ENCODE data around the gene DTNA. TPM values are rescaled to one million over a fixed set of nuclear protein-coding genes. Genes with fewer than 3 reads are reported as not detected.
A peak's percentile ranks its signal among the peaks of the same experiment; 100 is the strongest.

DTNA gene
- total and polyA plus RNA-seq, 2 donors (not counting 1 experiment from before 2014, with no cell fraction given): 38.8 to 49.8 TPM

DNA sequence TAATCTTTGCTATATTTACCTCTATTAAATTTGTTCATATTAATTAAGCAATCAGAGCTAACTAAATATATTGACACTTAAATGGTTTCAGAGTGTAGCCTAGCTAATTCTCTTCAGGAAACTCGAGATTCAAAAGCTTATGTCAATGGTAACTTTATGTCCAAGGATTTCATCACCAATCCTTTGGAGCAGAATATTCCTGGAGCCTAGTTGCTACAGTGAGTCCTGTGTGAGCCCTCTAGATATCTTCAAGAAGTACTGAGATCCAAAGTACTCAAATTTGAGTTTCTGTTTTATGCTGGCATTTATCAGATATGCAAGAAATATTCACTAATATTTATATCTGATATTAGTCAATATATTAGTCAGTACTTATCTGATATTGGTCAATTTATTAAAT, 31.3 kb downstream of the DTNA start:
- Histone ChIP-seq H2AFZ (ENCODE audit: low read length) (no peak overlapping the region), H3K4me2 (ENCODE audit: extremely low read depth, insufficient read depth, low read length) (no peak overlapping the region), H3K79me2 (ENCODE audit: control insufficient read depth, insufficient read depth, low read length) (no peaks in the 10 kb centered on the region), H3K9me3 (ENCODE audit: control insufficient read depth, insufficient read depth, low read depth, low read length) (no peaks in the 10 kb centered on the region), H3K4me3 (replicated peaks in 1 of 4; ENCODE audit: control extremely low read depth in 1 of 4, insufficient read depth in 1 of 4, low read depth in 3 of 4, low read length in 4 of 4) (no peak overlapping the region), H4K20me1 (ENCODE audit: control insufficient read depth, extremely low read depth, insufficient read depth, low read length) (no peaks in the 10 kb centered on the region), H3K27ac (ENCODE audit: insufficient read depth, low read length) (no peak overlapping the region), H3K27me3 (ENCODE audit: control insufficient read depth, insufficient read depth, low read length) (no peaks in the 10 kb centered on the region), H3K4me1 (ENCODE audit: control insufficient read depth, extremely low read depth, insufficient read depth, low read length) (no peaks in the 10 kb centered on the region), H3K9ac (ENCODE audit: insufficient read depth, low read length) (no peak overlapping the region), H3K36me3 (ENCODE audit: control insufficient read depth, insufficient read depth, low read length) (no peaks in the 10 kb centered on the region)
- TF ChIP-seq, protein P1, sequence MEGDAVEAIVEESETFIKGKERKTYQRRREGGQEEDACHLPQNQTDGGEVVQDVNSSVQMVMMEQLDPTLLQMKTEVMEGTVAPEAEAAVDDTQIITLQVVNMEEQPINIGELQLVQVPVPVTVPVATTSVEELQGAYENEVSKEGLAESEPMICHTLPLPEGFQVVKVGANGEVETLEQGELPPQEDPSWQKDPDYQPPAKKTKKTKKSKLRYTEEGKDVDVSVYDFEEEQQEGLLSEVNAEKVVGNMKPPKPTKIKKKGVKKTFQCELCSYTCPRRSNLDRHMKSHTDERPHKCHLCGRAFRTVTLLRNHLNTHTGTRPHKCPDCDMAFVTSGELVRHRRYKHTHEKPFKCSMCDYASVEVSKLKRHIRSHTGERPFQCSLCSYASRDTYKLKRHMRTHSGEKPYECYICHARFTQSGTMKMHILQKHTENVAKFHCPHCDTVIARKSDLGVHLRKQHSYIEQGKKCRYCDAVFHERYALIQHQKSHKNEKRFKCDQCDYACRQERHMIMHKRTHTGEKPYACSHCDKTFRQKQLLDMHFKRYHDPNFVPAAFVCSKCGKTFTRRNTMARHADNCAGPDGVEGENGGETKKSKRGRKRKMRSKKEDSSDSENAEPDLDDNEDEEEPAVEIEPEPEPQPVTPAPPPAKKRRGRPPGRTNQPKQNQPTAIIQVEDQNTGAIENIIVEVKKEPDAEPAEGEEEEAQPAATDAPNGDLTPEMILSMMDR (conservative IDR thresholded peaks at IDR 0.05 in 1 of 2, IDR thresholded peaks at IDR 0.05 in 1 of 2; ENCODE audit: low read depth in 1 of 2, low read length in 2 of 2): no peak
- no peak for TF ChIP-seq EZH2 (IDR thresholded peaks at IDR 0.05; ENCODE audit: low read length, missing control alignments)
- peak in 1 of 2 donors; percentile 7 for DNase-seq (ENCODE audit: low read depth in 2 of 2)

DNA sequence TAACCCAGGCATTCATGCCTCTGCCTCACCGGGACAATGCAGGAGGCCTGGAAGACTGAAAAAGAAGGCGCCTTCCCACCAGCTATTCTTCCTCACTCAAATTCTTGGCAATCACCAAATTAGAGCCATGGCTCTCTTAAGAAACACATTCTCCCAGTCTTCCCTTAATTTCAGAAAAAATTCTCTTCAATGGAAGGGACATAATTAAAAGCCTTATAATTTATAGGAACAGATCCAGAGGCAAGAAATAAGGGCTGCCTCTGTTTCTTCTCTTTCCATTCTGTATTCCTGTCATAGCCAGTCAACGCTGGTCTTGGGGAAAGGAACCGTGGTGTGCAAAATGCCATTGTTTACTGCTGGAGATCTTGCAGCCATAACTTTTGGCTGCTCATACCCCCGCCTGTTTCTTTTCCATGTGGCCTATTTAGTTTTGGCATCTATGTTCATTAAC, 32.8 kb downstream of the DTNA start:
- Histone ChIP-seq H3K4me1 (ENCODE audit: control insufficient read depth, extremely low read depth, insufficient read depth, low read length) (no peaks in the 10 kb centered on the region), H3K36me3 (ENCODE audit: control insufficient read depth, insufficient read depth, low read length) (no peaks in the 10 kb centered on the region), H3K4me3 (replicated peaks in 1 of 4; ENCODE audit: control extremely low read depth in 1 of 4, insufficient read depth in 1 of 4, low read depth in 3 of 4, low read length in 4 of 4) (no peak overlapping the region), H4K20me1 (ENCODE audit: control insufficient read depth, extremely low read depth, insufficient read depth, low read length) (no peaks in the 10 kb centered on the region), H3K79me2 (ENCODE audit: control insufficient read depth, insufficient read depth, low read length) (no peaks in the 10 kb centered on the region), H2AFZ (ENCODE audit: low read length) (no peak overlapping the region), H3K9ac (ENCODE audit: insufficient read depth, low read length) (no peak overlapping the region), H3K4me2 (ENCODE audit: extremely low read depth, insufficient read depth, low read length) (no peak overlapping the region), H3K9me3 (ENCODE audit: control insufficient read depth, insufficient read depth, low read depth, low read length) (no peaks in the 10 kb centered on the region), H3K27me3 (ENCODE audit: control insufficient read depth, insufficient read depth, low read length) (no peaks in the 10 kb centered on the region), H3K27ac (ENCODE audit: insufficient read depth, low read length) (no peak overlapping the region)
- TF ChIP-seq, protein P1 (conservative IDR thresholded peaks at IDR 0.05 in 1 of 2, IDR thresholded peaks at IDR 0.05 in 1 of 2; ENCODE audit: low read depth in 1 of 2, low read length in 2 of 2): no peak
- no peak for TF ChIP-seq EZH2 (IDR thresholded peaks at IDR 0.05; ENCODE audit: low read length, missing control alignments)
- DNase-seq (ENCODE audit: low read depth in 2 of 2): no peak

DNA sequence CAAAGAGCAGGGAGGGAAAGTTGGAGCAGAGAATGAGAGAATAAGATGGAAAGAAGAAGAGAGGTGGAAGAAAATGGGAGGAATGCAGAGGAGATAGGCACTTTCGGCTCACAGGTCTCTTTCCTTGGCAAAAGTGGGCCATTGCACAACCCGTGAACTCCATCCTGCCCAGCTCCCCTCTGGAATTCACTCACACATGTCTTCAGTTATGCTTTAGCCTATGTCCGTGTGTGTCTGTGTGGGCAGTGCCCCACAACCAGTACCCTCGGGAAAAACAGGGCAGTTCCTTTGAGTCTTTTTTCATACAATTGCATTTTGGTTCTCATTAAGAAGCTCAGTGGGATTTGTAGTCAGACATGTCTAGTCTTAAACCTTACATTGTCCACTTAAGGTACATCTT, 34.5 kb downstream of the DTNA start:
- no peak overlapping the region for H3K9ac ChIP-seq (ENCODE audit: insufficient read depth, low read length)
- no peak overlapping the region for H3K27ac ChIP-seq (ENCODE audit: insufficient read depth, low read length)
- no peaks in the 10 kb centered on the region for H3K79me2 ChIP-seq (ENCODE audit: control insufficient read depth, insufficient read depth, low read length)
- TF ChIP-seq, protein P1 (conservative IDR thresholded peaks at IDR 0.05 in 1 of 2, IDR thresholded peaks at IDR 0.05 in 1 of 2; ENCODE audit: low read depth in 1 of 2, low read length in 2 of 2): no peak
- TF ChIP-seq EZH2 (IDR thresholded peaks at IDR 0.05; ENCODE audit: low read length, missing control alignments): no peak
- H3K4me2 ChIP-seq (ENCODE audit: extremely low read depth, insufficient read depth, low read length): no peak overlapping the region
- no peak for DNase-seq (ENCODE audit: low read depth in 2 of 2)
- H3K4me3 ChIP-seq (replicated peaks in 1 of 4; ENCODE audit: control extremely low read depth in 1 of 4, insufficient read depth in 1 of 4, low read depth in 3 of 4, low read length in 4 of 4): no peak overlapping the region
- H2AFZ ChIP-seq (ENCODE audit: low read length): no peak overlapping the region
- H3K27me3 ChIP-seq (ENCODE audit: control insufficient read depth, insufficient read depth, low read length): no peaks in the 10 kb centered on the region
- no peaks in the 10 kb centered on the region for H3K9me3 ChIP-seq (ENCODE audit: control insufficient read depth, insufficient read depth, low read depth, low read length)
- no peaks in the 10 kb centered on the region for H3K36me3 ChIP-seq (ENCODE audit: control insufficient read depth, insufficient read depth, low read length)
- H4K20me1 ChIP-seq (ENCODE audit: control insufficient read depth, extremely low read depth, insufficient read depth, low read length): no peaks in the 10 kb centered on the region
- H3K4me1 ChIP-seq (ENCODE audit: control insufficient read depth, extremely low read depth, insufficient read depth, low read length): no peaks in the 10 kb centered on the region

All from fibroblast of lung (primary cell).